CD14-positive monocyte (primary cell): Measurements from ENCODE around the gene VAMP2. TPM values are rescaled to one million over a fixed set of nuclear protein-coding genes. Genes with fewer than 3 reads are reported as not detected.

Source experiments
- DNase-seq, 3 donors: peaks; one replicate each; pipeline ENCODE4 v3.0.0-alpha.2; 2011 to 2022
- H2AFZ ChIP-seq: 2 replicates; pipeline ENCODE4 v1.6.0; 2012; ENCODE audit warnings: mild to moderate bottlenecking, low read depth, low read length, inconsistent platforms; ENCODE audit not compliant: insufficient read depth, poor library complexity, severe bottlenecking
- H3K27ac ChIP-seq, 2 donors: 1 replicate in 1 of 2; 2 replicates in 1 of 2; pipeline ENCODE4 v1.5.1; 2012 to 2013; ENCODE audit warnings: low read length in 2 of 2, control low read depth in 1 of 2, inconsistent platforms in 1 of 2, low read depth in 1 of 2, mild to moderate bottlenecking in 1 of 2
- H3K27me3 ChIP-seq, 2 donors: one replicate each; pipeline versions ENCODE4 v1.6.0 to v1.6.1; 2011 to 2013; ENCODE audit warnings: low read length in 2 of 2; ENCODE audit not compliant: control insufficient read depth in 2 of 2, insufficient read depth in 2 of 2
- H3K36me3 ChIP-seq, 2 donors: replicated peaks in 1 of 2; 1 replicate in 1 of 2; 2 replicates in 1 of 2; pipeline versions ENCODE4 v1.5.1 to v1.6.1; 2012 to 2013; ENCODE audit warnings: low read length in 2 of 2, control low read depth in 1 of 2, inconsistent platforms in 1 of 2, mild to moderate bottlenecking in 1 of 2; ENCODE audit not compliant: insufficient read depth in 2 of 2, control insufficient read depth in 1 of 2
- H3K4me1 ChIP-seq, 2 donors: 1 replicate in 1 of 2; 2 replicates in 1 of 2; pipeline versions ENCODE4 v1.5.1 to v1.6.1; 2012 to 2013; ENCODE audit warnings: low read length in 2 of 2, control low read depth in 1 of 2, inconsistent platforms in 1 of 2, mild to moderate bottlenecking in 1 of 2, moderate library complexity in 1 of 2; ENCODE audit not compliant: insufficient read depth in 2 of 2, control insufficient read depth in 1 of 2
- H3K4me2 ChIP-seq: replicated peaks from 2 replicates; pipeline ENCODE3; 2012; ENCODE audit warnings: low read length, moderate library complexity, mild to moderate bottlenecking; ENCODE audit not compliant: poor library complexity, severe bottlenecking; ENCODE audit errors: extremely low read depth
- H3K4me3 ChIP-seq, 3 experiments: fragments of 200-600 bp in 1 of 3; sonication (generic) in 1 of 3; replicated peaks in 1 of 3; 1 replicate in 2 of 3; 2 replicates in 1 of 3; pipeline ENCODE4 v1.5.1; 2011 to 2013; ENCODE audit warnings: low read length in 3 of 3, mild to moderate bottlenecking in 3 of 3, control low read depth in 2 of 3, low read depth in 2 of 3, inconsistent platforms in 1 of 3, moderate library complexity in 1 of 3
- H3K79me2 ChIP-seq: 2 replicates; pipeline ENCODE4 v1.6.0; 2012; ENCODE audit warnings: mild to moderate bottlenecking, control low read depth, inconsistent platforms, low read length, moderate library complexity; ENCODE audit not compliant: insufficient read depth
- H3K9ac ChIP-seq: 2 replicates; pipeline ENCODE4 v1.6.0; 2017; ENCODE audit warnings: low read length, mild to moderate bottlenecking; ENCODE audit not compliant: insufficient read depth, poor library complexity, severe bottlenecking
- H3K9me3 ChIP-seq, 2 donors: replicated peaks in 1 of 2; 1 replicate in 1 of 2; 2 replicates in 1 of 2; pipeline versions ENCODE4 v1.5.1 to v1.6.1; 2012 to 2013; ENCODE audit warnings: low read length in 2 of 2, control low read depth in 1 of 2; ENCODE audit not compliant: control insufficient read depth in 1 of 2, insufficient read depth in 1 of 2
- H4K20me1 ChIP-seq: 2 replicates; pipeline ENCODE4 v1.6.0; 2012; ENCODE audit warnings: mild to moderate bottlenecking, low read length, control low read depth, moderate library complexity; ENCODE audit not compliant: insufficient read depth
- H3K27ac Mint-ChIP-seq, 7 donors: one replicate each; pipeline ENCODE4 v1.8.0; 2020; ENCODE audit warnings: mild to moderate bottlenecking in 7 of 7, mixed read lengths in 7 of 7, moderate library complexity in 6 of 7, inconsistent platforms in 2 of 7
- H3K27me3 Mint-ChIP-seq, 3 donors: one replicate each; pipeline ENCODE4 v1.8.0; 2021 to 2022; ENCODE audit warnings: low read depth in 3 of 3, mild to moderate bottlenecking in 3 of 3, mixed read lengths in 3 of 3, moderate library complexity in 3 of 3, inconsistent platforms in 1 of 3
- H3K36me3 Mint-ChIP-seq, 2 donors: one replicate each; pipeline ENCODE4 v1.8.0; 2020; ENCODE audit warnings: mixed read lengths in 2 of 2, inconsistent platforms in 1 of 2, mild to moderate bottlenecking in 1 of 2
- H3K4me1 Mint-ChIP-seq: one replicate; pipeline ENCODE4 v1.8.0; 2020; ENCODE audit warnings: mild to moderate bottlenecking, mixed read lengths
- H3K4me3 Mint-ChIP-seq, 2 donors: one replicate each; pipeline ENCODE4 v1.8.0; 2020; ENCODE audit warnings: mild to moderate bottlenecking in 2 of 2, mixed read lengths in 2 of 2, moderate library complexity in 1 of 2
- H3K9me3 Mint-ChIP-seq, 7 donors: one replicate each; pipeline ENCODE4 v1.8.0; 2020 to 2022; ENCODE audit warnings: mixed read lengths in 7 of 7, mild to moderate bottlenecking in 6 of 7, moderate library complexity in 6 of 7, inconsistent platforms in 2 of 7
- WGBS: methylation state at CpG from one replicate; pipeline ENCODE4 v1.1.5; 2013; ENCODE audit warnings: missing lambda C conversion rate; ENCODE audit not compliant: insufficient coverage; 5-methylcytosine and 5-hydroxymethylcytosine counted together
- intact Hi-C, 2 donors: fragments of 100-400 bp; cut with micrococcal nuclease; formaldehyde crosslinking; loops; one replicate each; pipeline versions ENCODE4 v1.15.0 to v1.15.1; 2023
- polyA plus RNA-seq, 3 donors: library from polyadenylated mRNA; depleted of rRNA in 1 of 3; unstranded in 2 of 3; stranded (reverse) in 1 of 3; fragments of 300-500 nt in 2 of 3; fragments of >200 nt in 1 of 3; fragmentation: Illumina TruSeq in 2 of 3; gene quantifications; 1 replicate in 2 of 3; 2 replicates in 1 of 3; pipeline ENCODE4 v1.2.3, GENCODE V29; 2012 to 2021
- TF ChIP-seq, protein P1 (sequence below): fragments of 200-600 bp; IDR thresholded peaks from one replicate; pipeline ENCODE4 v1.8.0; 2022; ENCODE audit warnings: antibody characterized with exemption, mild to moderate bottlenecking

The VAMP2 gene
- polyA plus RNA-seq, 3 donors, result 10.2 to 139 (median 14.5) TPM

- H3K36me3 ChIP-seq, result no peaks in the 10 kb centered on the region
- H3K27me3 ChIP-seq, result peaks cover 5 to 41% of the 10 kb centered on the region in 2 donors
- Mint-ChIP-seq H3K27ac (no peak overlapping the region), H3K9me3 (peaks cover 0 to 3% (median 1%) of the 10 kb centered on the region in 7 donors), H3K4me3 (peak overlapping the region in 1 of 2 donors; percentile 54), H3K27me3 (peaks cover 36 to 66% (median 43%) of the 10 kb centered on the region in 3 donors), H3K4me1 (peaks cover 9% of the 10 kb centered on the region), H3K36me3 (no peaks in the 10 kb centered on the region)
- H3K27ac ChIP-seq, result no peak overlapping the region
- peaks cover 9 to 11% of the 10 kb centered on the region in 2 donors for H3K4me1 ChIP-seq
- H3K79me2 ChIP-seq, result no peaks in the 10 kb centered on the region
- no peaks in the 10 kb centered on the region for H3K9me3 ChIP-seq
- H3K9ac ChIP-seq, result no peak overlapping the region
- intact Hi-C loops, result loop anchor here (2.0 to 5.0 kb wide), 2 partner anchors 48 to 50 kb away; no protein-coding TSS in a partner anchor
- H4K20me1 ChIP-seq, result no peaks in the 10 kb centered on the region
- H2AFZ ChIP-seq, result peak overlapping the region; percentile 56
- no peak for DNase-seq
- peak overlapping the region; percentile 67 for H3K4me2 ChIP-seq
- 45% methylated on average over 6 of the region's 10 CpGs for WGBS
- peak overlapping the region in 1 of 3 experiments; percentile 59 for H3K4me3 ChIP-seq
- TF ChIP-seq, protein P1, sequence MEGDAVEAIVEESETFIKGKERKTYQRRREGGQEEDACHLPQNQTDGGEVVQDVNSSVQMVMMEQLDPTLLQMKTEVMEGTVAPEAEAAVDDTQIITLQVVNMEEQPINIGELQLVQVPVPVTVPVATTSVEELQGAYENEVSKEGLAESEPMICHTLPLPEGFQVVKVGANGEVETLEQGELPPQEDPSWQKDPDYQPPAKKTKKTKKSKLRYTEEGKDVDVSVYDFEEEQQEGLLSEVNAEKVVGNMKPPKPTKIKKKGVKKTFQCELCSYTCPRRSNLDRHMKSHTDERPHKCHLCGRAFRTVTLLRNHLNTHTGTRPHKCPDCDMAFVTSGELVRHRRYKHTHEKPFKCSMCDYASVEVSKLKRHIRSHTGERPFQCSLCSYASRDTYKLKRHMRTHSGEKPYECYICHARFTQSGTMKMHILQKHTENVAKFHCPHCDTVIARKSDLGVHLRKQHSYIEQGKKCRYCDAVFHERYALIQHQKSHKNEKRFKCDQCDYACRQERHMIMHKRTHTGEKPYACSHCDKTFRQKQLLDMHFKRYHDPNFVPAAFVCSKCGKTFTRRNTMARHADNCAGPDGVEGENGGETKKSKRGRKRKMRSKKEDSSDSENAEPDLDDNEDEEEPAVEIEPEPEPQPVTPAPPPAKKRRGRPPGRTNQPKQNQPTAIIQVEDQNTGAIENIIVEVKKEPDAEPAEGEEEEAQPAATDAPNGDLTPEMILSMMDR, result peak; percentile 57
Measured at GRCh38 chr17:8110456-8110804, 52.3 kb downstream of the VAMP2 start.

DNA sequence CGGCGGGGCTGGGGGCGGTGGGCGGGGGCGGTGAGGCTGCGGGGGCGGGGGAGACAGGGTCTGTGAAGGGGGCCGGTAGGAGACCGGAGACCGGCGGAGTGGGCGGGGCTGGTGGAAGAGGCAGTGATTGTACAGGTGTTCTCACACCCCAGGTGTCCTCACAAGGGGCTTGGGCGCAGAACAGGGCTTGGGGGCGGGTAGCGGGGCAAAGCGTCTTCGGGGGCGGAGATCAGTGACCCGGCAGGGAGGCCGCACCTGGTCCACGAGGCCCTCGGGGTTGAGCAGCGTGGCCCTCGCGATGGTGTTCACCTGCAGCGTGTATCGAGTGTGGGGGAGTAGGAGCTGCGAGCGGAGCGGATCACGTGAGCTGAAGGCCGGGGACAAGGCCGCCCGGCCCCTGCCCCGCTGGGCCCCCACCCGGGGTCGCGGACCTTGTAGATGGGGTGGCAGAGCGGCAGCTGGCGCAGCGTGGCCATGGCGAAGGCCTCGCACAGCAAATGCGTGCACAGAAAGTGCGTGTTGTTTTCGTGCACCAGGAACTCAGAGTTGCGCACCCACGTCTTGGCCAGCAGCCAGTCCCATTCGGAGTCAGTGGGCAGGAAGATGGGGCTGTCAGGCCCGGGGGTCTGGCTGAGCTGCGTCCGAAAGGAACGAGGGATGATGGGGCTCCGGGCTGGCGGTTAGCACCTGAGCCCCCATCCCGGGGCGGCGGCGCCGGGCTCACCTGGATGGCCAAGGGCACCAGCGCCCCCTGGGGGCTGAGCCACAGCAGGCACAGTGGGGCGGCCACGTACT, 52.9 kb downstream of the VAMP2 start:
- TF ChIP-seq, protein P1, result peak; percentile 99
- Histone ChIP-seq H3K79me2 (no peaks in the 10 kb centered on the region), H3K4me3 (peak overlapping the region in 1 of 3 experiments; percentile 59), H2AFZ (peak overlapping the region; percentile 56), H3K36me3 (no peaks in the 10 kb centered on the region), H3K4me2 (peak overlapping the region; percentile 67), H3K27ac (no peak overlapping the region), H3K4me1 (peaks cover 9 to 11% of the 10 kb centered on the region in 2 donors), H3K9ac (no peak overlapping the region), H3K9me3 (no peaks in the 10 kb centered on the region), H3K27me3 (peaks cover 3 to 36% of the 10 kb centered on the region in 2 donors), H4K20me1 (no peaks in the 10 kb centered on the region)
- Mint-ChIP-seq H3K4me1 (peaks cover 9% of the 10 kb centered on the region), H3K9me3 (peaks cover 0 to 3% (median 1%) of the 10 kb centered on the region in 7 donors), H3K4me3 (peak overlapping the region in 1 of 2 donors; percentile 79), H3K27ac (no peak overlapping the region), H3K27me3 (peaks cover 31 to 62% (median 37%) of the 10 kb centered on the region in 3 donors), H3K36me3 (no peaks in the 10 kb centered on the region)
- intact Hi-C loops, result loop anchor here (2.0 to 5.0 kb wide), 2 partner anchors 48 to 49 kb away; no protein-coding TSS in a partner anchor
- peak in 2 of 3 donors; percentile 55 to 57 for DNase-seq
- WGBS, result 12% methylated on average over 50 of the region's 63 CpGs

Other genes starting within 250 kb of the VAMP2 start
- gene RNF227, start 246.7 kb downstream of the VAMP2 start, polyA plus RNA-seq, result 1 to 10 TPM in 2 of 3 donors, under 1 TPM in 1; 0.59 to 6.7 (median 1.3) TPM
- gene KCNAB3, start 233.1 kb downstream of the VAMP2 start, polyA plus RNA-seq, result 10 to 100 TPM in 1 of 3 donors, not detected in 2; 11.7 TPM
- 100 to 1,000 TPM; 172 to 266 (median 224) TPM for gene TRAPPC1, start 231.0 kb downstream of the VAMP2 start, polyA plus RNA-seq
- 10 to 100 TPM in 1 of 3 donors, 1 to 10 TPM in 2; 4.7 to 22.8 (median 6.5) TPM for gene CNTROB, start 230.7 kb downstream of the VAMP2 start, polyA plus RNA-seq
- gene GUCY2D, start 160.3 kb downstream of the VAMP2 start, polyA plus RNA-seq, result under 1 TPM in 2 of 3 donors, not detected in 1; 0.04 to 0.46 TPM
- 1 to 10 TPM; 1.7 to 2.8 (median 2.0) TPM for gene ALOX15B, start 123.9 kb downstream of the VAMP2 start, polyA plus RNA-seq
- not detected for gene ALOX12B, start 75.2 kb downstream of the VAMP2 start, polyA plus RNA-seq
- gene ALOXE3, start 44.4 kb downstream of the VAMP2 start, polyA plus RNA-seq, result not detected
- gene HES7, start 38.8 kb downstream of the VAMP2 start, polyA plus RNA-seq, result not detected
- 100 to 1,000 TPM in 1 of 3 donors, 1 to 10 TPM in 2; 5.6 to 457 (median 9.6) TPM for gene PER1, start 10.5 kb downstream of the VAMP2 start, polyA plus RNA-seq
- 10 to 100 TPM; 20.5 to 37.4 (median 31.4) TPM for gene TMEM107, start 13.4 kb upstream of the VAMP2 start, polyA plus RNA-seq
- gene BORCS6, start 27.2 kb upstream of the VAMP2 start, polyA plus RNA-seq, result 10 to 100 TPM in 2 of 3 donors, 1 to 10 TPM in 1; 5.4 to 14.1 (median 13.9) TPM
- 1 to 10 TPM in 1 of 3 donors, under 1 TPM in 2; 0.38 to 4.2 (median 0.79) TPM for gene AURKB, start 47.6 kb upstream of the VAMP2 start, polyA plus RNA-seq
- 10 to 100 TPM in 1 of 3 donors, 1 to 10 TPM in 2; 2.2 to 49.1 (median 4.1) TPM for gene CTC1, start 85.1 kb upstream of the VAMP2 start, polyA plus RNA-seq
- gene PFAS, start 86.3 kb upstream of the VAMP2 start, polyA plus RNA-seq, result 10 to 100 TPM in 1 of 3 donors, 1 to 10 TPM in 2; 4.1 to 12.8 (median 4.4) TPM
- gene RANGRF, start 125.7 kb upstream of the VAMP2 start, polyA plus RNA-seq, result 10 to 100 TPM; 27.3 to 34.3 (median 31.7) TPM
- 10 to 100 TPM in 1 of 3 donors, 1 to 10 TPM in 1, under 1 TPM in 1; 0.96 to 10.9 (median 3.8) TPM for gene SLC25A35, start 132.5 kb upstream of the VAMP2 start, polyA plus RNA-seq
- not detected for gene ARHGEF15, start 147.3 kb upstream of the VAMP2 start, polyA plus RNA-seq
- not detected for gene ODF4, start 176.9 kb upstream of the VAMP2 start, polyA plus RNA-seq
- 1,000 to 10,000 TPM in 1 of 3 donors, 100 to 1,000 TPM in 2; 859 to 4,469 (median 884) TPM for gene RPL26, start 220.2 kb upstream of the VAMP2 start, polyA plus RNA-seq
- not detected for gene RNF222, start 234.9 kb upstream of the VAMP2 start, polyA plus RNA-seq